AG04450 (cell line): Measurements from ENCODE around the gene HOXA9. TPM values are rescaled to one million over a fixed set of nuclear protein-coding genes. Genes with fewer than 3 reads are reported as not detected.

Source experiments
- CTCF ChIA-PET: fragments of 300-600, 350-600 bp; formaldehyde crosslinking; extraction: SDS; loops from one replicate; lab custom pipeline; 2022; ENCODE audit warnings: antibody characterized with exemption, inconsistent platforms; lab: Charles Lee
- POLR2A ChIA-PET: fragments of 350-600 bp; formaldehyde crosslinking; extraction: SDS; loops from one replicate; lab custom pipeline; 2021; ENCODE audit warnings: antibody characterized with exemption, inconsistent platforms; lab: Yijun Ruan, JAX
- DNase-seq: peaks from one replicate; pipeline ENCODE4 v3.0.0-alpha.2; 2011; ENCODE audit warnings: low read depth, low spot score
- H3K27ac ChIP-seq: one replicate; pipeline ENCODE4 v1.5.1; 2012; ENCODE audit warnings: low read depth, low read length, control low read depth
- H3K27me3 ChIP-seq: one replicate; pipeline ENCODE4 v1.6.0; 2012; ENCODE audit warnings: low read length; ENCODE audit not compliant: control insufficient read depth, insufficient read depth
- H3K4me3 ChIP-seq: 2 replicates; pipeline ENCODE4 v1.5.1; 2011; ENCODE audit warnings: mild to moderate bottlenecking, low read depth, low read length, control low read depth
- H3K9me3 ChIP-seq: 2 replicates; pipeline ENCODE4 v1.5.1; 2012; ENCODE audit warnings: low read length; ENCODE audit not compliant: control insufficient read depth, insufficient read depth
- CTCF ChIP-seq: IDR thresholded peaks from 2 replicates; pipeline ENCODE4 v1.5.1; 2011; ENCODE audit warnings: low read depth, low read length, control low read depth, inconsistent platforms
- polyA plus RNA-seq: library from polyadenylated mRNA; depleted of rRNA; stranded (reverse); fragments of >200 nt; gene quantifications from 2 replicates; pipeline ENCODE4 v1.2.3, GENCODE V29; 2011

The HOXA9 gene
- polyA plus RNA-seq, 1 experiment, result 1.5 TPM

- H3K4me3 ChIP-seq, result peak overlapping the region; percentile 60
- no peak for TF ChIP-seq CTCF
- no peaks in the 10 kb centered on the region for H3K27me3 ChIP-seq
- no peaks in the 10 kb centered on the region for H3K9me3 ChIP-seq
- peak; percentile 86 for DNase-seq
- peak overlapping the region; percentile 94 for H3K27ac ChIP-seq
- ChIA-PET CTCF (interaction anchor here (1.3 kb wide), 1 partner anchor 9 kb away, joined by 4 read pairs; no protein-coding TSS in a partner anchor), POLR2A (interaction anchor here (0.6 kb wide), 1 partner anchor 37 kb away, joined by 4 read pairs; no protein-coding TSS in a partner anchor)
These were observed 41.0 kb downstream of the HOXA9 start for GRCh38 chr7:27124096-27124901.

GRCh38 chr7:27123477-27124053, 41.8 kb downstream of the HOXA9 start:
- Histone ChIP-seq H3K9me3 (no peaks in the 10 kb centered on the region), H3K27ac (peak overlapping the region; percentile 94), H3K27me3 (no peaks in the 10 kb centered on the region), H3K4me3 (peak overlapping the region; percentile 60)
- ChIA-PET CTCF (interaction anchor here (1.3 kb wide), 1 partner anchor 9 kb away, joined by 4 read pairs; no protein-coding TSS in a partner anchor), POLR2A (interaction anchor here (0.7 to 1.2 kb wide), 3 partner anchors 11 to 1267 kb away, joined by 3 read pairs; no protein-coding TSS in a partner anchor)
- TF ChIP-seq CTCF, result no peak
- no peak for DNase-seq

- Histone ChIP-seq H3K4me3 (peak overlapping the region; percentile 60), H3K27me3 (no peaks in the 10 kb centered on the region), H3K27ac (peak overlapping the region; percentile 94), H3K9me3 (no peaks in the 10 kb centered on the region)
- TF ChIP-seq CTCF, result no peak
- ChIA-PET CTCF (interaction anchor here (1.2 kb wide), 1 partner anchor 265 kb away, joined by 3 read pairs; no protein-coding TSS in a partner anchor), POLR2A (interaction anchor here (0.7 to 1.6 kb wide), 6 partner anchors 10 to 1266 kb away, joined by 3 to 7 read pairs (median 3); partner anchors contain the start of gene SKAP2)
- no peak for DNase-seq
These were observed 42.3 kb downstream of the HOXA9 start for GRCh38 chr7:27123007-27123476.

GRCh38 chr7:27122077-27122910, 43.0 kb downstream of the HOXA9 start:
- Histone ChIP-seq H3K27ac (peak overlapping the region; percentile 94), H3K27me3 (no peaks in the 10 kb centered on the region), H3K4me3 (peak overlapping the region; percentile 60), H3K9me3 (no peaks in the 10 kb centered on the region)
- no peak for TF ChIP-seq CTCF
- POLR2A ChIA-PET, result interaction anchor here (0.7 to 1.6 kb wide), 7 partner anchors 9 to 1266 kb away, joined by 3 to 7 read pairs (median 3); partner anchors contain the start of gene SKAP2
- CTCF ChIA-PET, result interaction anchor here (0.6 to 3.1 kb wide), 3 partner anchors 21 to 265 kb away, joined by 3 to 16 read pairs (median 3); partner anchors contain the start of gene HOXA5
- no peak for DNase-seq
